H1 (cell line): ENCODE data around the gene XPNPEP1. TPM values are rescaled to one million over a fixed set of nuclear protein-coding genes. Genes with fewer than 3 reads are reported as not detected.

ENCODE experiments used
- CTCF ChIA-PET: fragments of 300-600 bp; sonication (Branson Sonifier 250); formaldehyde crosslinking; loops from one replicate; lab custom pipeline; 2021; ENCODE audit not compliant: partially characterized antibody; lab: Charles Lee
- POLR2A ChIA-PET: fragments of 300-600 bp; sonication (Branson Sonifier 250); formaldehyde crosslinking; loops from one replicate; lab custom pipeline; 2021; ENCODE audit warnings: inconsistent platforms; ENCODE audit not compliant: partially characterized antibody; lab: Charles Lee
- DNase-seq, 2 experiments: peaks; one replicate each; pipeline versions ENCODE4 v3.0.0 to v3.0.0-alpha.2; 2010 to 2022; ENCODE audit warnings: low spot score in 2 of 2, low read depth in 1 of 2, mixed read lengths in 1 of 2
- FAIRE-seq: peaks from 2 replicates; lab custom pipeline; 2011; peaks lifted over from hg19 to GRCh38; lab: Jason Lieb, UNC
- H2AFZ ChIP-seq: 2 replicates; pipeline ENCODE4 v1.8.1; 2012; ENCODE audit warnings: low read length, inconsistent platforms
- H2AK5ac ChIP-seq: 2 replicates; pipeline ENCODE4 v1.6.1; 2013; ENCODE audit warnings: low read depth, low read length
- H2BK120ac ChIP-seq: replicated peaks from 2 replicates; pipeline ENCODE3; 2013; ENCODE audit warnings: low read depth, low read length, inconsistent platforms
- H2BK12ac ChIP-seq: 2 replicates; pipeline ENCODE4 v1.6.1; 2013; ENCODE audit warnings: low read depth, low read length
- H2BK15ac ChIP-seq: 2 replicates; pipeline ENCODE4 v1.6.1; 2013; ENCODE audit warnings: low read length
- H2BK20ac ChIP-seq: 2 replicates; pipeline ENCODE4 v1.6.1; 2013; ENCODE audit warnings: low read length
- H2BK5ac ChIP-seq: 2 replicates; pipeline ENCODE4 v1.6.1; 2013; ENCODE audit warnings: low read depth, low read length
- H3K14ac ChIP-seq: 2 replicates; pipeline ENCODE4 v1.6.1; 2013; ENCODE audit warnings: inconsistent platforms; ENCODE audit not compliant: insufficient read length
- H3K18ac ChIP-seq: 2 replicates; pipeline ENCODE4 v1.6.1; 2013; ENCODE audit warnings: low read length; ENCODE audit errors: extremely low read depth
- H3K23ac ChIP-seq: 2 replicates; pipeline ENCODE4 v1.6.1; 2013; ENCODE audit warnings: inconsistent platforms; ENCODE audit not compliant: insufficient read length
- H3K23me2 ChIP-seq: 2 replicates; pipeline ENCODE4 v1.6.1; 2013; ENCODE audit warnings: low read depth, low read length
- H3K27ac ChIP-seq: 2 replicates; pipeline ENCODE4 v1.6.1; 2011; ENCODE audit warnings: low read depth, low read length, inconsistent platforms
- H3K27me3 ChIP-seq, 4 experiments: replicated peaks in 1 of 4; 1 replicate in 1 of 4; 2 replicates in 3 of 4; pipeline versions ENCODE4 v1.6.1 to v1.8.1; 2011 to 2013; ENCODE audit warnings: low read length in 3 of 4, mild to moderate bottlenecking in 3 of 4, inconsistent platforms in 2 of 4, mixed read lengths in 2 of 4, moderate library complexity in 1 of 4; ENCODE audit not compliant: control insufficient read depth in 3 of 4, insufficient read depth in 3 of 4; ENCODE audit errors: extremely low read depth in 1 of 4
- H3K36me3 ChIP-seq, 4 experiments: 2 replicates each; pipeline versions ENCODE4 v1.6.1 to v1.8.1; 2011 to 2013; ENCODE audit warnings: mild to moderate bottlenecking in 4 of 4, low read length in 3 of 4, moderate library complexity in 2 of 4, control low read depth in 1 of 4, inconsistent platforms in 1 of 4; ENCODE audit not compliant: insufficient read depth in 4 of 4, control insufficient read depth in 2 of 4
- H3K4ac ChIP-seq: replicated peaks from 2 replicates; pipeline ENCODE3; 2013; ENCODE audit warnings: low read length, low read depth, mixed read lengths, inconsistent platforms; ENCODE audit not compliant: insufficient read length
- H3K4me1 ChIP-seq, 4 experiments: replicated peaks in 1 of 4; 1 replicate in 1 of 4; 2 replicates in 3 of 4; pipeline versions ENCODE4 v1.6.1 to v1.8.1; 2011 to 2013; ENCODE audit warnings: low read length in 3 of 4, inconsistent platforms in 2 of 4, mixed read lengths in 1 of 4; ENCODE audit not compliant: insufficient read depth in 4 of 4, control insufficient read depth in 3 of 4
- H3K4me2 ChIP-seq, 2 experiments: 2 replicates each; pipeline versions ENCODE4 v1.6.1 to v1.8.1; 2011 to 2013; ENCODE audit warnings: low read depth in 2 of 2, low read length in 2 of 2, control low read depth in 1 of 2, inconsistent platforms in 1 of 2, mild to moderate bottlenecking in 1 of 2; ENCODE audit not compliant: insufficient read depth in 1 of 2
- H3K4me3 ChIP-seq, 4 experiments: fragments of 200-600, 300-600 bp in 1 of 4; sonication (generic), shearing (Covaris generic), sonication (Bioruptor Twin) in 1 of 4; 2 replicates each; pipeline versions ENCODE4 v1.5.1 to v1.8.1; 2011 to 2016; ENCODE audit warnings: low read length in 4 of 4, low read depth in 3 of 4, control low read depth in 2 of 4, inconsistent platforms in 2 of 4, mild to moderate bottlenecking in 2 of 4, mixed read lengths in 1 of 4, moderate library complexity in 1 of 4; ENCODE audit not compliant: insufficient read depth in 2 of 4; ENCODE audit errors: extremely low read depth in 1 of 4
- H3K56ac ChIP-seq: replicated peaks from 2 replicates; pipeline ENCODE3; 2013; ENCODE audit warnings: low read depth, mild to moderate bottlenecking, mixed read lengths, low read length, inconsistent platforms; ENCODE audit not compliant: insufficient read length
- H3K79me1 ChIP-seq: 2 replicates; pipeline ENCODE4 v1.6.1; 2013; ENCODE audit warnings: low read depth, low read length, control low read depth
- H3K79me2 ChIP-seq, 2 experiments: 2 replicates each; pipeline versions ENCODE4 v1.6.1 to v1.8.1; 2012 to 2013; ENCODE audit warnings: low read length in 2 of 2, mild to moderate bottlenecking in 2 of 2, inconsistent platforms in 1 of 2; ENCODE audit not compliant: insufficient read depth in 2 of 2, control insufficient read depth in 1 of 2
- H3K9ac ChIP-seq, 4 experiments: replicated peaks in 1 of 4; 1 replicate in 1 of 4; 2 replicates in 3 of 4; pipeline versions ENCODE4 v1.6.1 to v1.8.1; 2011 to 2013; ENCODE audit warnings: low read depth in 3 of 4, low read length in 3 of 4, control low read depth in 2 of 4, mild to moderate bottlenecking in 2 of 4, moderate library complexity in 2 of 4, inconsistent platforms in 1 of 4; ENCODE audit errors: extremely low read depth in 1 of 4
- H3K9me3 ChIP-seq, 2 experiments: 2 replicates each; pipeline versions ENCODE4 v1.6.1 to v1.8.1; 2012 to 2013; ENCODE audit warnings: mild to moderate bottlenecking in 2 of 2, moderate library complexity in 2 of 2, control low read depth in 1 of 2, inconsistent platforms in 1 of 2, low read depth in 1 of 2, low read length in 1 of 2, mixed read lengths in 1 of 2; ENCODE audit not compliant: insufficient read depth in 2 of 2
- H4K20me1 ChIP-seq, 2 experiments: replicated peaks in 1 of 2; 2 replicates each; pipeline versions ENCODE3 to v1.8.1; 2011 to 2013; ENCODE audit warnings: inconsistent platforms in 2 of 2, low read length in 2 of 2, mild to moderate bottlenecking in 1 of 2; ENCODE audit not compliant: insufficient read depth in 2 of 2, control insufficient read depth in 1 of 2
- H4K5ac ChIP-seq: 2 replicates; pipeline ENCODE4 v1.6.1; 2013; ENCODE audit warnings: low read length, low read depth, mixed read lengths, inconsistent platforms; ENCODE audit not compliant: insufficient read length
- H4K8ac ChIP-seq: 2 replicates; pipeline ENCODE4 v1.8.0; 2013; ENCODE audit warnings: mild to moderate bottlenecking, moderate library complexity, low read length, inconsistent platforms; ENCODE audit not compliant: insufficient read depth; ENCODE audit errors: extremely low read depth
- H4K91ac ChIP-seq: replicated peaks from 2 replicates; pipeline ENCODE3; 2013; ENCODE audit warnings: low read length, mixed read lengths, inconsistent platforms; ENCODE audit not compliant: insufficient read length
- ASH2L ChIP-seq: fragments of 200-600, 300-600 bp; sonication (generic); IDR thresholded peaks from one replicate; pipeline ENCODE4 v1.7.1; 2017; ENCODE audit warnings: low read length
- RBBP5 ChIP-seq: IDR thresholded peaks from 2 replicates; pipeline ENCODE4 v1.7.1; 2012; ENCODE audit warnings: low read depth, mild to moderate bottlenecking, inconsistent platforms, low read length, moderate library complexity, borderline replicate concordance
- SP1 ChIP-seq: IDR thresholded peaks from 2 replicates; pipeline ENCODE4 v1.6.1; 2011; ENCODE audit warnings: low read depth, low read length
- SP2 ChIP-seq: IDR thresholded peaks from 2 replicates; pipeline ENCODE4 v1.6.1; 2012; ENCODE audit warnings: mild to moderate bottlenecking, low read length, inconsistent platforms
- WGBS, 2 experiments: shearing (Covaris generic) in 1 of 2; methylation state at CpG; one replicate each; pipeline versions ENCODE4 v1.1.6 to v1.1.7; 2013 to 2015; ENCODE audit warnings: low lambda C conversion rate in 2 of 2, mixed read lengths in 2 of 2, inconsistent platforms in 1 of 2, low coverage in 1 of 2, missing lambda C conversion rate in 1 of 2; ENCODE audit not compliant: insufficient replicate concordance in 2 of 2, insufficient coverage in 1 of 2, insufficient read length in 1 of 2; ENCODE audit errors: extremely low coverage in 1 of 2, missing lambda C conversion rate in 1 of 2; 5-methylcytosine and 5-hydroxymethylcytosine counted together
- polyA plus RNA-seq, 7 experiments: library from polyadenylated mRNA; depleted of rRNA in 3 of 7; stranded (reverse) in 5 of 7; unstranded in 2 of 7; fragments of >200 nt in 5 of 7; fragments of 200-250 nt in 2 of 7; gene quantifications; 1 replicate in 5 of 7; 2 replicates in 1 of 7; 4 replicates in 1 of 7; pipeline versions ENCODE4 v1.2.1 to v1.2.3, GENCODE V29; 2011 to 2013; ENCODE audit warnings: missing spikeins in 2 of 7, mixed read lengths in 2 of 7
- total RNA-seq: library from RNA; stranded (reverse); fragmentation: NEBNext Ultra II Directional; extraction: Animal tissue kit (Norgen Biotek cat#: 25700); gene quantifications from 2 replicates; pipeline ENCODE4 v1.2.1, GENCODE V29; 2021

XPNPEP1 gene
- total and polyA plus RNA-seq, 2 of the 8 experiments (the other 6 are each of a cell fraction or from before 2014, with no cell fraction given), result 61.1 to 201 TPM

- Histone ChIP-seq H2AFZ (no peak overlapping the region), H2BK15ac (no peak overlapping the region), H4K5ac (no peak overlapping the region), H3K9me3 (no peaks in the 10 kb centered on the region), H3K79me1 (peaks cover 2% of the 10 kb centered on the region), H3K56ac (no peak overlapping the region), H2AK5ac (no peak overlapping the region), H3K36me3 (no peaks in the 10 kb centered on the region), H2BK20ac (no peak overlapping the region), H4K8ac (no peak overlapping the region), H2BK120ac (no peak overlapping the region), H3K23me2 (peaks cover 8% of the 10 kb centered on the region), H4K20me1 (no peaks in the 10 kb centered on the region), H2BK12ac (no peak overlapping the region), H3K18ac (no peak overlapping the region), H3K23ac (no peak overlapping the region), H3K9ac (no peak overlapping the region), H3K27me3 (peaks cover 0 to 7% (median 6%) of the 10 kb centered on the region in 4 experiments; a peak in 5 of 7 replicates), H3K4ac (no peak overlapping the region), H4K91ac (no peak overlapping the region), H3K4me1 (peaks cover 5 to 11% (median 7%) of the 10 kb centered on the region in 4 experiments; a peak in 6 of 7 replicates), H3K79me2 (peaks cover 0 to 39% of the 10 kb centered on the region in 2 experiments; a peak in 2 of 4 replicates), H3K4me3 (no peak overlapping the region), H3K14ac (no peak overlapping the region), H2BK5ac (no peak overlapping the region), H3K4me2 (no peak overlapping the region), H3K27ac (no peak overlapping the region)
- DNase-seq (no peak), FAIRE-seq (no peak)
- ChIA-PET POLR2A (no interaction called here), CTCF (interaction anchor here (0.7 to 1.2 kb wide), 2 partner anchors 9 to 19 kb away, joined by 5 read pairs; no protein-coding TSS in a partner anchor)
- TF ChIP-seq SP2 (no peak), RBBP5 (no peak), SP1 (no peak), ASH2L (no peak)
- WGBS, 2 experiments, result 98% methylated on average over 2 of the region's 2 CpGs; no CpG with 5 or more reads in 1 of the 2 experiments
Measured at GRCh38 chr10:109919220-109919619, 4.1 kb downstream of the XPNPEP1 start.
